Measurements from ENCODE around the gene SLC17A4. TPM values are rescaled to one million over a fixed set of nuclear protein-coding genes. Genes with fewer than 3 reads are reported as not detected.

The SLC17A4 gene
- total and polyA plus RNA-seq, 7 donors = not detected

GRCh38 chr6:25713824-25714223 lies 40.7 kb upstream of the SLC17A4 start:
- H3K4me1 ChIP-seq = no peaks in the 10 kb centered on the region
- ATAC-seq (no peak), DNase-seq (no peak)
- H3K27ac ChIP-seq = no peak overlapping the region
- no peaks in the 10 kb centered on the region for H3K27me3 ChIP-seq (ENCODE audit: insufficient read depth in 3 of 3, low read length in 2 of 3)
- no peaks in the 10 kb centered on the region for H3K9me3 ChIP-seq
- no peak for TF ChIP-seq CTCF (IDR thresholded peaks at IDR 0.05)
- 19 to 31% (median 26%) methylated on average over 1 of the region's 1 CpG for WGBS, 3 donors
- H3K4me3 ChIP-seq = no peak overlapping the region
- H3K36me3 ChIP-seq (ENCODE audit: insufficient read depth in 1 of 2, low read depth in 1 of 2) = no peaks in the 10 kb centered on the region
- intact Hi-C loops (cut with DNase I) = no loop called here

GRCh38 chr6:25714765-25715164 lies 39.8 kb upstream of the SLC17A4 start:
- intact Hi-C loops (cut with DNase I) = no loop called here
- Histone ChIP-seq H3K4me3 (no peak overlapping the region), H3K36me3 (ENCODE audit: insufficient read depth in 1 of 2, low read depth in 1 of 2) (no peaks in the 10 kb centered on the region), H3K9me3 (no peaks in the 10 kb centered on the region), H3K27ac (no peak overlapping the region), H3K4me1 (no peaks in the 10 kb centered on the region), H3K27me3 (ENCODE audit: insufficient read depth in 3 of 3, low read length in 2 of 3) (no peaks in the 10 kb centered on the region)
- ATAC-seq = no peak
- WGBS, 3 donors = 51 to 69% (median 52%) methylated on average over 3 of the region's 3 CpGs
- no peak for TF ChIP-seq CTCF (IDR thresholded peaks at IDR 0.05)
- DNase-seq = no peak

GRCh38 chr6:25715794-25716193 lies 38.7 kb upstream of the SLC17A4 start:
- 75 to 89% (median 80%) methylated on average over 4 of the region's 4 CpGs for WGBS, 3 donors
- intact Hi-C loops (cut with DNase I) = no loop called here
- Histone ChIP-seq H3K4me3 (no peak overlapping the region), H3K27me3 (ENCODE audit: insufficient read depth in 3 of 3, low read length in 2 of 3) (no peaks in the 10 kb centered on the region), H3K27ac (no peak overlapping the region), H3K9me3 (no peaks in the 10 kb centered on the region), H3K36me3 (ENCODE audit: insufficient read depth in 1 of 2, low read depth in 1 of 2) (no peaks in the 10 kb centered on the region), H3K4me1 (no peaks in the 10 kb centered on the region)
- TF ChIP-seq CTCF (IDR thresholded peaks at IDR 0.05) = no peak
- no peak for ATAC-seq
- DNase-seq = no peak

- Histone ChIP-seq H3K4me3 (no peak overlapping the region), H3K36me3 (ENCODE audit: insufficient read depth in 1 of 2, low read depth in 1 of 2) (no peaks in the 10 kb centered on the region), H3K27me3 (ENCODE audit: insufficient read depth in 3 of 3, low read length in 2 of 3) (no peaks in the 10 kb centered on the region), H3K4me1 (no peaks in the 10 kb centered on the region), H3K9me3 (no peaks in the 10 kb centered on the region), H3K27ac (no peak overlapping the region)
- DNase-seq (no peak), ATAC-seq (no peak)
- intact Hi-C loops (cut with DNase I) = no loop called here
- peak; percentile 34 for TF ChIP-seq CTCF (IDR thresholded peaks at IDR 0.05)
- 44 to 56% (median 49%) methylated on average over 6 of the region's 6 CpGs for WGBS, 3 donors
These were observed 36.4 kb upstream of the SLC17A4 start for GRCh38 chr6:25717866-25718740.
